ENCODE results near the gene TRMT2A.
A peak's percentile ranks its signal among the peaks of the same experiment; 100 is the strongest.

Gene TRMT2A

GRCh38 chr22:20150381-20151275 lies 33.6 kb upstream of the TRMT2A start, which contains the start of gene CCDC188:
Gene CCDC188, minus strand, starts transcription at chr22:20151055. Its CDS starts 69 bp downstream, at chr22:20150986.
- FAIRE-seq: no peak
- TF ChIP-seq PAX5 (IDR thresholded peaks at IDR 0.05; ENCODE audit: insufficient read depth, low read length, severe bottlenecking): no peak
- no peak for TF ChIP-seq POLR2A (IDR thresholded peaks at IDR 0.05; ENCODE audit: low read depth, low read length)
- no peak for TF ChIP-seq POLR2AphosphoS5 (IDR thresholded peaks at IDR 0.05; ENCODE audit: low read depth, low read length)
- no peak for TF ChIP-seq POU2F2 (IDR thresholded peaks at IDR 0.05; ENCODE audit: low read depth, low read length)
- TF ChIP-seq TAF1 (IDR thresholded peaks at IDR 0.05; ENCODE audit: low read depth, low read length): no peak
- no peak for TF ChIP-seq SPI1 (IDR thresholded peaks at IDR 0.05; ENCODE audit: low read depth, low read length)
- DNase-seq (ENCODE audit: insufficient read length, low spot score): no peak

GRCh38 chr22:20149257-20150250 lies 32.5 kb upstream of the TRMT2A start:
- TF ChIP-seq PAX5 (IDR thresholded peaks at IDR 0.05; ENCODE audit: insufficient read depth, low read length, severe bottlenecking): no peak
- no peak for TF ChIP-seq POLR2A (IDR thresholded peaks at IDR 0.05; ENCODE audit: low read depth, low read length)
- no peak for TF ChIP-seq POU2F2 (IDR thresholded peaks at IDR 0.05; ENCODE audit: low read depth, low read length)
- TF ChIP-seq POLR2AphosphoS5 (IDR thresholded peaks at IDR 0.05; ENCODE audit: low read depth, low read length): no peak
- no peak for TF ChIP-seq SPI1 (IDR thresholded peaks at IDR 0.05; ENCODE audit: low read depth, low read length)
- no peak for TF ChIP-seq TAF1 (IDR thresholded peaks at IDR 0.05; ENCODE audit: low read depth, low read length)
- DNase-seq (ENCODE audit: insufficient read length, low spot score) (no peak), FAIRE-seq (no peak)

GRCh38 chr22:20148414-20148813 lies 31.4 kb upstream of the TRMT2A start:
- FAIRE-seq: no peak
- TF ChIP-seq TAF1 (IDR thresholded peaks at IDR 0.05; ENCODE audit: low read depth, low read length): no peak

GRCh38 chr22:20147237-20147988 lies 30.4 kb upstream of the TRMT2A start:
- TF ChIP-seq POLR2AphosphoS5 (IDR thresholded peaks at IDR 0.05; ENCODE audit: low read depth, low read length) (no peak), SPI1 (IDR thresholded peaks at IDR 0.05; ENCODE audit: low read depth, low read length) (peak; percentile 28; the same call in 1 of the 2 replicates)
- FAIRE-seq (peak; percentile 41), DNase-seq (ENCODE audit: insufficient read length, low spot score) (no peak)

More at GRCh38 chr22:20148414-20148813, 31.4 kb upstream of the TRMT2A start:
- no peak for DNase-seq (ENCODE audit: insufficient read length, low spot score)

GRCh38 chr22:20146777-20147176 lies 29.8 kb upstream of the TRMT2A start:
- FAIRE-seq: peak; percentile 90
- TF ChIP-seq POLR2A (IDR thresholded peaks at IDR 0.05; ENCODE audit: low read depth, low read length) (no peak), PAX5 (IDR thresholded peaks at IDR 0.05; ENCODE audit: insufficient read depth, low read length, severe bottlenecking) (no peak), TAF1 (IDR thresholded peaks at IDR 0.05; ENCODE audit: low read depth, low read length) (no peak), SPI1 (IDR thresholded peaks at IDR 0.05; ENCODE audit: low read depth, low read length) (no peak), POLR2AphosphoS5 (IDR thresholded peaks at IDR 0.05; ENCODE audit: low read depth, low read length) (no peak), POU2F2 (IDR thresholded peaks at IDR 0.05; ENCODE audit: low read depth, low read length) (no peak)
- peak; percentile 63 for DNase-seq (ENCODE audit: insufficient read length, low spot score)

GRCh38 chr22:20145832-20146223 lies 28.8 kb upstream of the TRMT2A start:
- TF ChIP-seq POLR2AphosphoS5 (IDR thresholded peaks at IDR 0.05; ENCODE audit: low read depth, low read length) (no peak), PAX5 (IDR thresholded peaks at IDR 0.05; ENCODE audit: insufficient read depth, low read length, severe bottlenecking) (no peak), SPI1 (IDR thresholded peaks at IDR 0.05; ENCODE audit: low read depth, low read length) (no peak), POU2F2 (IDR thresholded peaks at IDR 0.05; ENCODE audit: low read depth, low read length) (no peak), TAF1 (IDR thresholded peaks at IDR 0.05; ENCODE audit: low read depth, low read length) (no peak), POLR2A (IDR thresholded peaks at IDR 0.05; ENCODE audit: low read depth, low read length) (no peak)
- no peak for FAIRE-seq
- DNase-seq (ENCODE audit: insufficient read length, low spot score): no peak

- no peak for DNase-seq (ENCODE audit: insufficient read length, low spot score)
- no peak for TF ChIP-seq POU2F2 (IDR thresholded peaks at IDR 0.05; ENCODE audit: low read depth, low read length)
- no peak for TF ChIP-seq SPI1 (IDR thresholded peaks at IDR 0.05; ENCODE audit: low read depth, low read length)
- no peak for TF ChIP-seq POLR2A (IDR thresholded peaks at IDR 0.05; ENCODE audit: low read depth, low read length)
- no peak for TF ChIP-seq PAX5 (IDR thresholded peaks at IDR 0.05; ENCODE audit: insufficient read depth, low read length, severe bottlenecking)
- TF ChIP-seq POLR2AphosphoS5 (IDR thresholded peaks at IDR 0.05; ENCODE audit: low read depth, low read length): no peak
- no peak for TF ChIP-seq TAF1 (IDR thresholded peaks at IDR 0.05; ENCODE audit: low read depth, low read length)
- FAIRE-seq: no peak
Observed at GRCh38 chr22:20145206-20145831, 28.3 kb upstream of the TRMT2A start.

GRCh38 chr22:20143883-20144665 lies 27.0 kb upstream of the TRMT2A start:
- TF ChIP-seq POLR2A (IDR thresholded peaks at IDR 0.05; ENCODE audit: low read depth, low read length) (no peak), TAF1 (IDR thresholded peaks at IDR 0.05; ENCODE audit: low read depth, low read length) (no peak), POLR2AphosphoS5 (IDR thresholded peaks at IDR 0.05; ENCODE audit: low read depth, low read length) (no peak), PAX5 (IDR thresholded peaks at IDR 0.05; ENCODE audit: insufficient read depth, low read length, severe bottlenecking) (no peak), POU2F2 (IDR thresholded peaks at IDR 0.05; ENCODE audit: low read depth, low read length) (no peak), SPI1 (IDR thresholded peaks at IDR 0.05; ENCODE audit: low read depth, low read length) (no peak)
- DNase-seq (ENCODE audit: insufficient read length, low spot score) (no peak), FAIRE-seq (no peak)

Data from GM12891 (cell line).